Transverse colon (tissue), 4 donors: ENCODE measurements around the gene KHDC1. TPM values are rescaled to one million over a fixed set of nuclear protein-coding genes. Genes with fewer than 3 reads are reported as not detected.
"Not testable (repeated sequence)": the region's sequence is repeated elsewhere in the genome, so short reads cannot be mapped to it uniquely, and the experiment has no call there.

Experiments
- DNase-seq: peaks from one replicate; pipeline ENCODE4 v3.0.0-alpha.2; 2019
- H3K27ac ChIP-seq, 4 donors: fragments of 200-600 bp; sonication (generic); 2 replicates each; pipeline ENCODE4 v1.5.1; 2016 to 2018; ENCODE audit warnings: inconsistent platforms in 4 of 4
- H3K27me3 ChIP-seq: fragments of 200-600 bp; sonication (generic); 2 replicates; pipeline ENCODE4 v1.5.1; 2017; ENCODE audit warnings: inconsistent platforms
- H3K36me3 ChIP-seq, 4 donors: fragments of 200-600 bp; sonication (generic); 2 replicates each; pipeline ENCODE4 v1.5.1; 2017 to 2019; ENCODE audit warnings: inconsistent platforms in 4 of 4
- H3K4me1 ChIP-seq, 4 donors: fragments of 200-600 bp; sonication (generic); 2 replicates each; pipeline ENCODE4 v1.5.1; 2017 to 2020; ENCODE audit warnings: inconsistent platforms in 4 of 4
- H3K4me3 ChIP-seq, 4 donors: fragments of 200-600 bp; sonication (generic); 1 replicate in 1 of 4; 2 replicates in 3 of 4; pipeline versions ENCODE4 v1.5.1 to v1.6.1; 2017 to 2019; ENCODE audit warnings: inconsistent platforms in 4 of 4
- H3K9me3 ChIP-seq, 2 donors: fragments of 200-600 bp; sonication (generic); 2 replicates each; pipeline ENCODE4 v1.5.1; 2017 to 2019; ENCODE audit warnings: inconsistent platforms in 2 of 2
- CTCF ChIP-seq, 5 experiments: fragments of 200-600 bp in 3 of 5; fragments of 450-650 bp in 2 of 5; sonication (generic) in 3 of 5; IDR thresholded peaks; 1 replicate in 2 of 5; 2 replicates in 3 of 5; pipeline ENCODE4 v1.5.1; 2016 to 2017; ENCODE audit warnings: antibody characterized with exemption in 5 of 5, inconsistent platforms in 3 of 5, mild to moderate bottlenecking in 2 of 5, moderate library complexity in 1 of 5
- EP300 ChIP-seq: sonication (generic); formaldehyde crosslinking; IDR thresholded peaks from one replicate; pipeline ENCODE4 v1.6.1; 2017; ENCODE audit warnings: antibody characterized with exemption, low read depth
- POLR2A ChIP-seq: fragments of 450-650 bp; IDR thresholded peaks from one replicate; pipeline ENCODE4 v1.6.1; 2016; ENCODE audit warnings: antibody characterized with exemption, mild to moderate bottlenecking, moderate library complexity
- POLR2AphosphoS5 ChIP-seq, 3 donors: sonication (generic); formaldehyde crosslinking; IDR thresholded peaks; one replicate each; pipeline ENCODE4 v1.6.1; 2016; ENCODE audit warnings: antibody characterized with exemption in 3 of 3
- WGBS, 2 donors: methylation state at CpG; one replicate each; pipeline ENCODE4 v1.1.5; 2018; ENCODE audit warnings: low coverage in 1 of 2; 5-methylcytosine and 5-hydroxymethylcytosine counted together
- in situ Hi-C, 4 donors: fragments of 200-750 bp; cut with MboI; loops; one replicate each; pipeline versions ENCODE4 v1.15.0 to v1.15.1; 2017; ENCODE audit warnings: low sequenced_read_pairs in 3 of 4, low pct_ligation_motif_present in 1 of 4, low pct_unique_long_range_greater_than_20kb in 1 of 4
- intact Hi-C: fragments of 100-400 bp; cut with DNase I; formaldehyde crosslinking; loops from one replicate; pipeline ENCODE4 v1.15.1; 2023; ENCODE audit warnings: low total_unique reads
- total RNA-seq, 4 donors: library from RNA; depleted of rRNA; stranded (reverse); fragments of >200 nt; gene quantifications; one replicate each; pipeline ENCODE4 v1.1.0, GENCODE V29; 2016

The KHDC1 gene
- total RNA-seq, 4 donors from 2014 or later, result 1.1 to 2.1 TPM; not detected in 2

GRCh38 chr6:73290435-73290834 lies 27.4 kb upstream of the KHDC1 start:
- H3K36me3 ChIP-seq, result no peaks in the 10 kb centered on the region
- DNase-seq, result no peak
- no peak overlapping the region for H3K27ac ChIP-seq
- TF ChIP-seq POLR2A (no peak), CTCF (IDR thresholded peaks at IDR 0.05) (no peak), POLR2AphosphoS5 (IDR thresholded peaks at IDR 0.05) (no peak), EP300 (no peak)
- in situ Hi-C loops (no loop called here), intact Hi-C loops (no loop called here)
- H3K27me3 ChIP-seq, result no peaks in the 10 kb centered on the region
- no peak overlapping the region for H3K4me3 ChIP-seq
- no peaks in the 10 kb centered on the region for H3K9me3 ChIP-seq
- no peaks in the 10 kb centered on the region for H3K4me1 ChIP-seq

GRCh38 chr6:73286752-73287151 lies 23.8 kb upstream of the KHDC1 start:
- in situ Hi-C loops, result no loop called here
- DNase-seq, result no peak

GRCh38 chr6:73285674-73286283 lies 22.8 kb upstream of the KHDC1 start:
- Histone ChIP-seq H3K9me3 (no peaks in the 10 kb centered on the region), H3K27me3 (no peaks in the 10 kb centered on the region), H3K36me3 (no peaks in the 10 kb centered on the region), H3K4me1 (no peaks in the 10 kb centered on the region), H3K4me3 (no peak overlapping the region), H3K27ac (no peak overlapping the region)
- TF ChIP-seq CTCF (IDR thresholded peaks at IDR 0.05), result peak in 3 of 5 experiments; percentile 19 to 24 (median 23)
- no peak for TF ChIP-seq EP300
- no peak for TF ChIP-seq POLR2A
- DNase-seq, result no peak
- intact Hi-C loops, result no loop called here
- 22 to 70% methylated on average over 1 to 3 of the region's 3 CpGs for WGBS, 2 donors
- in situ Hi-C loops, result no loop called here

More at GRCh38 chr6:73286752-73287151, 23.8 kb upstream of the KHDC1 start:
- no peaks in the 10 kb centered on the region for H3K36me3 ChIP-seq
- no peak overlapping the region for H3K4me3 ChIP-seq
- no peak overlapping the region for H3K27ac ChIP-seq
- no peaks in the 10 kb centered on the region for H3K27me3 ChIP-seq
- WGBS, 2 donors, result 91% methylated on average over 6 of the region's 6 CpGs
- no peaks in the 10 kb centered on the region for H3K4me1 ChIP-seq
- TF ChIP-seq POLR2A (no peak), CTCF (IDR thresholded peaks at IDR 0.05) (no peak), POLR2AphosphoS5 (IDR thresholded peaks at IDR 0.05) (no peak), EP300 (no peak)
- intact Hi-C loops, result no loop called here
- no peaks in the 10 kb centered on the region for H3K9me3 ChIP-seq

- H3K4me3 ChIP-seq, result no peak overlapping the region
- DNase-seq, result no peak
- whole genome bisulfite sequencing, 2 donors, result 80 to 82% methylated on average over 5 of the region's 5 CpGs
- no peaks in the 10 kb centered on the region for H3K27me3 ChIP-seq
- H3K9me3 ChIP-seq, result no peaks in the 10 kb centered on the region
- TF ChIP-seq POLR2A (no peak), CTCF (IDR thresholded peaks at IDR 0.05) (no peak), EP300 (no peak), POLR2AphosphoS5 (IDR thresholded peaks at IDR 0.05) (no peak)
- intact Hi-C loops (no loop called here), in situ Hi-C loops (no loop called here)
- no peaks in the 10 kb centered on the region for H3K36me3 ChIP-seq
- H3K27ac ChIP-seq, result no peak overlapping the region
- no peaks in the 10 kb centered on the region for H3K4me1 ChIP-seq
These were observed 19.9 kb upstream of the KHDC1 start for GRCh38 chr6:73282871-73283270.

GRCh38 chr6:73281684-73282083 lies 18.7 kb upstream of the KHDC1 start:
- in situ Hi-C loops, result not testable (repeated sequence)

GRCh38 chr6:73269296-73269695 lies 6.3 kb upstream of the KHDC1 start:
- H3K27ac ChIP-seq, H3K9me3 ChIP-seq, H3K27me3 ChIP-seq, intact Hi-C loops, H3K4me3 ChIP-seq, DNase-seq, H3K36me3 ChIP-seq, H3K4me1 ChIP-seq, in situ Hi-C loops: not testable (repeated sequence)
- WGBS, 2 donors, result 92 to 100% methylated on average over 2 to 13 of the region's 13 CpGs

More at GRCh38 chr6:73281684-73282083, 18.7 kb upstream of the KHDC1 start:
- H3K9me3 ChIP-seq, H3K4me3 ChIP-seq, intact Hi-C loops, H3K36me3 ChIP-seq, H3K4me1 ChIP-seq, H3K27ac ChIP-seq, H3K27me3 ChIP-seq, DNase-seq: not testable (repeated sequence)
- 95 to 100% methylated on average over 3 to 4 of the region's 4 CpGs for WGBS, 2 donors

GRCh38 chr6:73268896-73269295 lies 5.9 kb upstream of the KHDC1 start:
- DNase-seq, in situ Hi-C loops, H3K4me1 ChIP-seq, H3K27me3 ChIP-seq, H3K27ac ChIP-seq, H3K36me3 ChIP-seq, intact Hi-C loops, H3K9me3 ChIP-seq, H3K4me3 ChIP-seq: not testable (repeated sequence)
- 94% methylated on average over 14 of the region's 27 CpGs; no CpG with 5 or more reads in 1 of the 2 donors for WGBS, 2 donors
